Activated T-cell treated with anti-CD3 and anti-CD28 coated beads for 24 hours (primary cell): ENCODE data around the gene CAPRIN2.

Experiments
- DNase-seq: peaks from one replicate; pipeline ENCODE4 v3.0.0-alpha.2; 2020; ENCODE audit warnings: low read depth

CAPRIN2 gene

DNA sequence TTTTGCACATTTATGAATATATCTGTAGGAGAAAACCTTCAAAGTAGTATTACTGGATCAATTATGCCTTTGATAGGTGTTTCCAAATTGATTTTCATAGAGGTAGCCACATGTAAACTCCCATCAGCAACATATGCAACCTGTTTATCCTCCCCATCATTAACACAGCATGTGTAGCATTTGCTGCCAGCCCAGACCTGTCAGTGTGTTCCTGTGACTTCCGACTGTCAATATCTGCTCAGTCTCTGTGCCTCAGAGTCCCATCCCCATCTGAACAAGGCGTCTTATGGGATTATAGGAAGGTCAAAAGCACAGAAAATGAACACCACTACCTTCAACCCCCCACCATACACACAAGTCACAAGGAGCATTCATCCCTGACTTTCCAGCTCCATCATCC is 9.5 kb upstream of the CAPRIN2 start:
- no peak for DNase-seq

DNA sequence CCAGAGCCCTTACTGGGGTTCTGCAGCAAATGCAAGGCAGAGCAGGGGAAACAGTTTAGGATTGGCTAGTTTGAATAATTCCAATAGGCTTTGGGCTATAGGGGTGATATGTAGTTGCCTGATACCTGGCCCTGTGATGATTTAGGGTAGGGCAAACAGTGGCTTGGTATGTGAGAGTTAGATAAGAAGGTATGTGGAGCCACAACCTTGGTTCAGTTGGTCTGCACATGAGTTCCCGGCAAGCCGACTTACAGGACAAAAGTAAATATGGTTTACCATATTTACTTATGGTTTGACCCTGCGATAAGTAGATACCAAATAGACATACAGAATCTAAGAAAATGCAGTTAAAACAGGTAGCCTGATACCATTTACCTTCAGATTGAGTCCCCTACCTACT is 8.3 kb upstream of the CAPRIN2 start:
- no peak for DNase-seq

DNA sequence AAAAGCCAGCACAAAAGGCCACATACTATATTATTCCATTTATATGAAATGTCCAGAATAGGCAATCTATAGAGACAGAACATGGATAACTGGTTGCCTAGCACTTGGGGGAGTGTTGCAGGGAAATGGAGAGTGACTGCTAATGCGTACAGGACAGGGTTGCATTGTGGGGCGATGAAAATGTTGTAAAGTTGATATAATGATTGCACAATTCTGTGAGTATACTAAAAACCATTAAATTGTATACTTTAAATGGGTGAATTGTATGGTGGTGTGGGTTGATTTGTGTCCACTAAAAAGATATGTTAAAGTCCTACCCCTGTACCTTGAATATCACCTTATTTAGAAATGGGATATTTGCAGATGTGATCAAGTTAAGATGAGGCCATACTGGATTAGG is 7.0 kb upstream of the CAPRIN2 start:
- no peak for DNase-seq

DNA sequence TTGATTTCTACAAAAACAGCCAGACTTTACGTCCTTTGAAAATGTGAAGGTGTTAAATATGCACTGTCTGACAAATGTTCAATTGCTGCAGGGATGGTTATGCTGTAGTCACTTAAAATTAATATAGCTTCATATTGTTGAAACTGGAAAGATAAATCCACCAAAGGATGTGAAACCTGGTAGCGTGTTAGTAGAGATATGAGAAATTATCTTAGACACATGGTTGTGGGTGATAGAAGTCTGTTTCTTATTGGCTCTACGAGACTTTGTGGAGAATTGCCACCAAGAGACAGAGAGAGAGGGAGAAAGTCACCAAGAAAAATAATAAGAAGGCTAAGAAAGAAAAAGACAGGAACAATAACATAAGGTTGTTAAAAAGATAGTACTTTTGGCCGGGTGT is 2.6 kb upstream of the CAPRIN2 start:
- no peak for DNase-seq

- DNase-seq = no peak
Observed at GRCh38 chr12:30756074-30756473, 1.3 kb upstream of the CAPRIN2 start.

GRCh38 chr12:30755395-30755762 is 628 bp upstream of the CAPRIN2 start:
- DNase-seq = no peak

DNA sequence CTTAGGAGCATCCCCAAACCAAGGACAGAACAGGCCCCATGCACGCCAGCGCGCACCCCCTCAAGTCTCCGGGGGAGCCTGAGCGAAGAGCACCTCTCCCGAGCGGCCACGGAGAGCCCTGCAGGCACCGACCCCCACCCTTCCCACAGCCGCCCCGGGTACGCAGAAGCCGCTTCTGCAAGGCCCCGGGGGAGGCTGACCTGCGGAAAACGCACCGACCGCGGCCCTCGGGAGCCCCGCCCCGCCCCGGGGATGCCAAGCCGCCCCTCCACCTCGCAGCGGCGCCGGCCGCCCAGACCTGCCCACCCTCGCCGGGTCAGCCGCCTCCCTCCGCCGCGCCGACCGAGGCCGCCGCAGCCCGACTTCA is 385 bp downstream of the CAPRIN2 start:
- DNase-seq = no peak

DNA sequence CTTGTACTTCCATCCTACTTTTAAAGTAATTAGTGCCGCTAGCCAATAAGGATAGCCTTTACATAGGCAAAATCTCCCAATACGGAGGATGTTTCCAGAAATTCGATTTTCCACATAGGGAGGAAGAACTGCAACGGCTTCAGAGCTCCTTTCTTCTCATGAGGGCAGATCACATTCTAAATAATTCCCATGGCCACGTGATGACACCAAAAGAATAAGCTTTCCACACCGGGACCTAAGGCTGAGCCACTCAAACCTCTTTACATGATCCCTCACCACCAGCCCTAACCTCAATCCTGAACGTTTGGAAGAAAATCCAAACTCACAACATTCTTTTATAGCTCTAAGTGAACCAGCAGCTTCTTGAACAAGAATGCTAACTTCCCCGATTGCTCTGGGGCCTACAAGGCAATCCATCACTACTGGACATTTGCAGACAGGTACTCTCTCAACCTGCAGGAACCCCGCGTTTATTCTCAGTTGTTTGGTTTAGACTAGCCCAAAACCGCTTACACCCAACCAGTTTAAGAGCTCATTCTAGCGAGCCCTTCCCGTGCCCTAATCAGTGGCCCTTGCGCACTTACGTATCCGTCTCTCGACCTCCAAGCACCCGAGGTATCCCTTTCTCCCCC is 884 bp downstream of the CAPRIN2 start:
- DNase-seq = no peak

DNA sequence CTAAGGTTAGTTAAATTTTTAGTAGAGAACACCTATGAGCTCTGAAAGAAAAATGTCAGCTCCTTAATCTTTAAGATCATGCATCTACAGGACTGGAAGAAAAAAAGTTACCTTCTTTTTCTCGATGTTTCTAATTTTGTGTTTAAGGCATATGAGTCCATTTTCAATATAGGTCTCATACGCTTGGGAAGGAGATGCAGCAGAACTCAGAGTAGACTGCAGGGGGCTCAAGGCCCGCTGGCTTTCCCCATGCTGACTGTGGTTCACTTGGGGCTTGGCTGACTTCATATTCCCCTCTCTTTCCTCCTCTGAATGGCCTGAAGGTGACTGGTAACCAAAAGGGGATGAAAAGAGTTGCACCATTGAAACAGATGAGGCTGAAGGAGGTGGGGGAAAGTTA is 1.5 kb downstream of the CAPRIN2 start:
- no peak for DNase-seq

- no peak for DNase-seq
Observed at GRCh38 chr12:30752255-30752654, 2.5 kb downstream of the CAPRIN2 start.

DNA sequence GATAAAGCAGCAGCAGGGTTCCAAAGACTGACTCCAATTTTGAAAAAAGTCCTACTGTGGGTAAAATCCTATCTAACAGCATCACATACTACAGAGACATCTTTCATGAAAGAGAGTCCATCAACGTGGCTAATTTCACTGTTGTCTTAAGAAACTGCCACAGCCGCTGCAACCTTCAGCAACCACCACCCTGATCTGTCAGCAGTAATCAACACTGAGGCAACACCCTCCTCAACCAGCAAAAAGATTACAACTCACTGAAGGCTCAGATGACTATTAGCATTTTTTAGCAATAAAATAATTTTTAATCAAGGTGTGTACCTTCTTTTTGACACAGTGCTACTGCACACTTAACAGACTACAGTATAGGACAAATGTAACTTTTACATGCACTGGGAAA is 6.6 kb downstream of the CAPRIN2 start:
- DNase-seq = no peak

- no peak for DNase-seq
Observed at GRCh38 chr12:30746190-30746589, 8.6 kb downstream of the CAPRIN2 start.

DNA sequence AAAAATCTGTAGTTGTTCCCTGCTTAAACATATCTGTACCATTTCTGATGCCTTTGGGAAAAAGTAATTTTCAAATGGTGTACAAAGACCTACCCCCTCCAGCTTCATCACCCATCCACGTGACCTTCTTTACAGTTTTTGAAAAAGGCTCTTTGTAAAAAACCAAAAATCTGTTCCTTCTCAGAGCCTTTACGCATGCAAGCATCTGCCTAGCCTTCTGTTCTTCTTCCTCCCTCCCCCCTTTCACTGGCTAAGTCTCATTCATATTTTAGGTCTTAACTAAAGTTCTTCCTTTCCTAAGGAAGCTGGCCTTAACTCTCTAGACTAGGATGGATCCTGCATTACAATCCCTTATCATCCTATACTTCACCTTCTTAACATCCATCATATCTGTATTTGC is 10.4 kb downstream of the CAPRIN2 start:
- no peak for DNase-seq

DNA sequence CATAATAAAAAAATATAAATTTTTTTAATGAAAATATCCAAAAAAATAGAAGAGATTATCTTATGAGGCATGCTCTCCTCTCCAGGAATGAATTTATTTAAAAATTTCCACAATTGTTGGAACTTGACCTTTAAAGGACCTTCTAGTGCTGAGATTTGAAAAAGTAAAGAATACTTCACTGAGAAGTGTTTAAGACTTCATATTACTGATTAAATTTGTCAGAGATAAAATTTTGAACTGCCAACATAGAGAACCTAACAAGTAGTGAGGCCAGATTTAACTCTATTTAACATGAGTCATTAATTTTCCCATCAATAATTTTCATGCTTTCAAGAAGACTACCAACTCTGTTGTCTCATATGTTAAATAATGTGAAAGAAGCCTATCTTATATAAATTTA is 14.5 kb downstream of the CAPRIN2 start:
- DNase-seq = no peak

GRCh38 chr12:30739020-30739419 is 15.7 kb downstream of the CAPRIN2 start:
- no peak for DNase-seq

DNA sequence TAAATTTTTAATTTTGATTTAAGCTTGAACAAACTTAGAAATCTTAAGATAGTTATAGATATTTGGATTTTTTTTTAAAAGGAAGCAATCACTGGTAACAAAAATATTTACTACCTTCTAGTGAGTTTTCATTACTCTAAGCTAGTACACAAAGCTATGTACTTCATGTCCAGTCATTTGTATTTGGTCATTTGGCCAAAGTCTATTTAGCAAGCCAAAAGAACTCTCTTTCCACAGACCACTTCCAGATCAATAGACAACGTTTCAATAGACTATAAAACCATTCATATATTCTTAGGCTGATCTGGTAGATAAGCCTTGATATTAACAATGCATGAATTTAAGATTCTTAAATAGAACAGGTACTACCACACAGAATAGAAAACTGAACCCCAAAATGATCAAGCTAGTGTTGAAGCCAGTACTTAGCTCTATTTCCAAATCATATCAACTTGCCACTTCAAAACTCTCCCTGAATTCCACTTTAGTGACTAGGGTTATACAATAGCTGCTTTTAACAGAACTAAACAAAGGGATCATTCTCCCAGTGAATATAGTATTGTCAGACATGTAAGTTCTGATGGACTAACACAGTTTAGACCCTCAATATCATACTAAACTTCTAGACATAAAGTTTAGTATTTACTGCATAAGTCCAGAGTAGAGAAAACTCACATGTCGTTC is 21.7 kb downstream of the CAPRIN2 start:
- DNase-seq = no peak

GRCh38 chr12:30730011-30730410 is 24.7 kb downstream of the CAPRIN2 start:
- DNase-seq = no peak

- no peak for DNase-seq
Observed at GRCh38 chr12:30729547-30729946, 25.2 kb downstream of the CAPRIN2 start.

DNA sequence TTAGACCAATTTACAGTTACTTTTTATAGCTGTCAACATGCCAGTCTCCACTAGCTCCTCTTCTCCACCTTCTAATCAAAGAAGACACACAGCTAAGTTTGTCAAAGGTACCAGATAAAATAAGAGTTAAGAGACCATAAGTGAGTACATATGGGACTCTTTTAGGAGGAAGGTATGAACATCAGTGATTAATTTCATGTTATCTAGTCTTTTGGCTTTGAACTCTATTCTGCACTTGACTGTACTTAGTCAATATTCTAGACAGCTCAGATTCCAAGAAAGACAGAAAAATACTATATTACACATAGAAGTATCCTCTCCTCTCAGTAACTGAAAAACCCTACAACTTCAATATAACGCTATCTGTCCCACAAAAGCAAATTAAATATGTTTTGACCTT is 28.1 kb downstream of the CAPRIN2 start:
- DNase-seq = no peak

DNA sequence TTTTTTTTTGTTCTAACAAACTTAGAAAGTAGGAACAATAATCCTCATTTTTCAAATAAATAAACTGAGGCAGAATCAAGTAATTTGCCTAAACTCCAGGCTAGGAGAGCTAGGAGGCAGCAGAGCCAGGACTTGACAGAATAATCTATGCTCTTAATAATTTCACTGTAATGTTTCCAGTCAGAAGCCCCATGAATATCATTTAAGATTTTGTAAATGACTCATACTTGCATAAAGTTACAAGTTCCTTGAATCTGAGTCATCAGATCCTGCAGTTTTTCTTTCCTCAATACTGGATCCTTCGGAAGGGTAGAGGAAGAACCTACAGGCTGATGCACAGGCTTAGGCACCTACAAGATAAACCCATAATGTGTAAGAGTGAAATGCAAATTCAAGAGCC is 29.0 kb downstream of the CAPRIN2 start:
- no peak for DNase-seq

DNA sequence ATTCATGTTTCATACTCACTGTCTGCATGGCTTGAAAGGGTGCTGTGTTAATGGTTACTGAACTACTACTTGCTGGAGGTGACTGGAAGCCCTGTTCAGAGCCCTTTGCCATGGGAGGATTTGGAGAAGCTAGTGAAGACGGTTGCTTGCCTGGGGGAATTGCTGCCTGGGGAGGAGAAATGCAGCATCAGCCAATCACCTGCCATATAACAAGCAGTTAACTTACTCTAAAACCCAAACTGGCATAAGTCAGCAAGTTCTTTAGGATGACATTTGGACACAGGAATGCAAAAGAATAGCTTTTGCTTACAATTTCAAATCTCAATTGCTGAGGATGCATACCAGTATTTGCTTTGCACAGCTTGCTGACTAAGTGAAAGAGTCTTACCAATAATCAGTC is 35.7 kb downstream of the CAPRIN2 start:
- no peak for DNase-seq

GRCh38 chr12:30707613-30708342 is 47.0 kb downstream of the CAPRIN2 start:
- no peak for DNase-seq

- DNase-seq = no peak
Observed at GRCh38 chr12:30706476-30706875, 48.3 kb downstream of the CAPRIN2 start.

- DNase-seq = no peak
Observed at GRCh38 chr12:30701056-30701455, 53.7 kb downstream of the CAPRIN2 start.
